GM19324 (cell line): ENCODE results near the gene HMGXB3.
"Not testable (repeated sequence)": the region's sequence is repeated elsewhere in the genome, so short reads cannot be mapped to it uniquely, and the experiment has no call there.

Experiments used
- ATAC-seq: cut with Tn5 transposase; IDR thresholded peaks from one replicate; pipeline ENCODE4 v1.9.1; 2021; ENCODE audit warnings: mild to moderate bottlenecking, moderate library complexity; ENCODE audit not compliant: unreplicated experiment, low FRiP score

Gene HMGXB3

DNA sequence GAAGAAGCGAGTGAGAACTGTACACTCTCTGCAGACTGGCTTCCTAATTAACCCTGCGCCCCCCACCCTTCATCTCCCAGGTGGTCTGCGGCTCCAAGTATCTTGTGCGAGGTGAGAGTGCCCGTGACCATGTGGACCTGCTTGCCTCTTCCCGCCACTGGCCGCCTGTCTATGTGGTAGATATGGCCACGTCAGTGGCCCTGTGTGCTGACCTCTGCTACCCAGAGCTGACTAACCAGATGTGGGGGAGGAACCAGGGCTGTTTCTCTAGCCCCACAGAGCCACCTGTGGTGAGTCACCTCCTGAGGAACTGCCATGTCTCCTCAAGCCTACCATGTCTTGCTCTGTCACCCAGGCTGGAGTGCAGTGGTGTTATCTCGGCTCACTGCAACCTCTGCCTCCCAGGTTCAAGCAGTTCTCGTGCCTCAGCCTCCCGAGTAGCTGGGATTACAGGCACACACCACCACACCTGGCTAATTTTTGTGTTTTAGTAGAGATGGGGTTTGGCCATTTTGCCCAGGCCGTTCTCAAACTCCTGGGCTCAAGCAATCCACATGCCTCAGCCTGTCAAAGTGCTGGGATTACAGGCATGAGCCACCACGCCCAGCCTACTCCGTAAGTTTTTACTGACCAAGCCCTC, 49.8 kb downstream of the HMGXB3 start:
- ATAC-seq = not testable (repeated sequence)

DNA sequence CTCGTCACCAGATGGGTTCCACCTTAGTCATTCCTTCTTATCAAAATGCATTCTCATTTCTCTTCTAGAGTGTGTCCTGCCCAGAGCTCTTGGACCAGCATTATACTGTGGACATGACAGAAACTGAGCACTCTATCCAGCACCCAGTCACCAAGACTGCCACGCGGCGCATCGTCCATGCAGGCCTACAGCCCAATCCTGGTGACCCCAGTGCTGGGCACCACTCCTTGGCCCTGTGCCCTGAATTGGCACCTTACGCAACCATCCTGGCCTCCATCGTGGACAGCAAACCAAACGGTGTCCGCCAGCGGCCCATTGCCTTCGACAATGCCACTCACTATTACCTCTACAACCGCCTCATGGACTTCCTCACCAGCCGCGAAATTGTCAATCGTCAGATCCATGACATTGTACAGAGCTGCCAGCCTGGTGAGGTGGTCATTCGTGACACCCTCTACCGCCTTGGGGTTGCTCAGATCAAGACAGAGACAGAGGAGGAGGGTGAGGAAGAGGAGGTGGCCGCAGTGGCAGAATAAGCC, 51.2 kb downstream of the HMGXB3 start:
- ATAC-seq = no peak

DNA sequence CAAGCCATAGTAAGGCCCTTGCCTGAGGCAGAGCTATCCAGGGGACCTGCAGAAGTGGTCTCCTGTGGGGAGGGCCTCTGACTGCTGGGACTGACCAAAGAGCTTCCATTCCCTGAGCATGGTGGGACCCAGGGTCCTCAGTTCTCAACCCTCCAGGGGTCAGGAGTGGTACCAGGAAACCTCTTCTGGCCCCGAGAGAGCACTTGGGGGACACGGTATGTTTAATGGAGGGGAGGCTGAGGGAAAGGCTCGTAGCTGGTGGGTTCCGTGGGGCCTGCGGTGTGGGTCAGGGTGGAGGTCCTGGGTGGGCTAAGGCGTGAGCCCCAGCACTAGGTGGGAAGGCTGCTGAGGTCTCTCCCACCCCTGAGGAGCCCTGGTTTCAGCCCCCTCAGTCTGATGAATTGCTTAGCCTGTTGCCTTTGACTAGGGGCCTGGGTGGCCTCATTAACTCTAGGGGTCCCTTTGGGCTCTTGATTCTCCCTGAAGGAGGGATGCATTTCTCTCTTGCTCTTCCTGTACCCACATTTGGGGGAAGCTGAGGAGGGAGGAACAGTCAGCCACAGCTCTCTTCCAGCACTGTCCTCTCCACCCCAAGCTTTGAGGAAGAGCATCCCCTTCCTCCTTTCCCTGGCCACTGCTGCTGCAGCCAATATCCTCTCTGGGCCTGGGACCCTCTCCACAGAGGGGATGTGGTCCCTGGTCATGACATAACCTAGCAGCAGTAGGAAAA, 51.9 kb downstream of the HMGXB3 start:
- ATAC-seq = no peak

DNA sequence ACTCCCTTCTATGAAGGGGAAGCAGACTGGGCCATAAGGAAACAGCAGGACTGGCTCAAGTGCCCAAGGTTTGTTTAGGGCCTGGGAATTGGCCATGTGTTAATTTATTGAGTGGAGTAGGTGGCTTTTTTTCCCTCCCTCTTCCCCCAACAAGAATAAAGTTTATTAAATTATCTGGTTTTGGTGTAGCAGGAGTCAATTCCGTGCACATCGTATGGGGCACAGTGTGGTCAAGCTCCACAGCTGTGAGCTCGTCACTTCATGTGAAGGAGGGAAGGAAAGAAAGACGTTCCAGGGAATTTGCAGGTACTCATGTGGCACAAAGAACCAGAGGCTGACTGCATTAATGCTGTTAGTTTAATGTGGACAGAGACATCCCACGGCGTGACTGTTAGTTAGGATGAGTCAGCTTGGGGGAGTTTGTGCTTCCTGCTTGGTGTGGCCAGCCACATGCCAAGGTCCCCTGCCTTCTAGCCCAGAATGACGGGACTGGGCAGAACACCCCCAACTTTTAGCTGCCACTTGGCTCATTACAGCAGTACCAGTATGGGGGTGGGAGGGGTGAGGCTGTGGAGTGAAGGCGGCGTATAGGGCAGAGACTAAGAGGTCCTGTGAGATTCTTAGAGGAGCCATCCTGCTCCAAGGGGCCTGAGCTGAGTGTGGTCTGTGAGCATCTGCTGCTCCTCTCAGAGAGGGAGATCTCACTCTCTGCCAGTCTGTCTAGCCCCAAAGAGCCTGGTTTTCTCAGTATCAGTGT, 52.6 kb downstream of the HMGXB3 start:
- ATAC-seq = no peak

DNA sequence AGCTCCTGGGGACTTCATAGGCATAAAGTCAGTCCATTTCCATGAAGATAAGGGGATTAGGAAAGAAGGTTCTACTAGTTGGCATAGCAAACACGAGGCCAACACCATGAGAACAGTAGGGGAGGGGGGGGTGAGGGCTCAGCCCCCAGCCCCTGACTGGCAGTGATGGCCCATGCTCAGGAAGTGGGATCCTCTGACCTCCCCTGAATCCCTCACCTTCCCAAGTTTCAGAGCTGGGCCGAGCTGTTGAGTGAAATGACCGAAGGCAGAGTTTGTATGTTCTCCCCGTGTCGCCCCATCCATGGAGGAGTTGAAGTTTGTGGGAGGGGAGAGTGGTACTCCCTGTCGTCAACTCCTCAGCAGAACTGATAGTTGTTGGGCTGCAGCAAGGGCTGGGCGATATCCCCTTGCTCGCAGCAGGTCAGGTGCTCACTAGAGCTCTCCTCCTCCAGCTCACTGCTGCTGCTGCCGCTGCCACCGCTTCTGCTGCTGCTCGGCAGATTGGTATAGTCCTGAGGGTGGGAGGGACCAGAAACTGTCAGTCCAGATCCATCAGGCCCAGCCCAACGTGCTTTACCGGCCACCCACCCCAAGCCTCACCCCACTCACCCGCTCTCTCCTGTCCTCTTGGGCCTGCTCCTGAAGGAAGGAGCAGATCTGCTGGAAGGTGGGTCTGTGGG, 53.3 kb downstream of the HMGXB3 start:
- ATAC-seq = no peak

DNA sequence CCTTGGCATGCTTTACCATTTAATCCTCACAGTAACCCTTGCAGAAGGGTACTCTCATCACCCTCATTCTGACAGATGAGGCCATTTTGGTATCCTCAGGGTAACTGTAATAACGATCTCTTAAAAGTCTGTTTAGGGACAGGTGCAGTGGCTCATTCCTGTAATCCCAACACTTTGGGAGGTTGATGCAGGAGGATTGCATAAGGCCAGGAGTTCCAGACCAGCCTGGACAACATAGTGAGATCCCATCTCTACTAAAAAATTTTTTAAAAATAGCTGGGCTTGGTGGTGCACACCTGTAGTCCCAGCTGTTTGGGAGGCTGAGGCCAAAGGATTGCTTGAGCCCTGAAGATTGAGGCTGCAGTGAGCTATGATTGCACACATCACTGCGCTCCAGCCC, 54.0 kb downstream of the HMGXB3 start:
- no peak for ATAC-seq

DNA sequence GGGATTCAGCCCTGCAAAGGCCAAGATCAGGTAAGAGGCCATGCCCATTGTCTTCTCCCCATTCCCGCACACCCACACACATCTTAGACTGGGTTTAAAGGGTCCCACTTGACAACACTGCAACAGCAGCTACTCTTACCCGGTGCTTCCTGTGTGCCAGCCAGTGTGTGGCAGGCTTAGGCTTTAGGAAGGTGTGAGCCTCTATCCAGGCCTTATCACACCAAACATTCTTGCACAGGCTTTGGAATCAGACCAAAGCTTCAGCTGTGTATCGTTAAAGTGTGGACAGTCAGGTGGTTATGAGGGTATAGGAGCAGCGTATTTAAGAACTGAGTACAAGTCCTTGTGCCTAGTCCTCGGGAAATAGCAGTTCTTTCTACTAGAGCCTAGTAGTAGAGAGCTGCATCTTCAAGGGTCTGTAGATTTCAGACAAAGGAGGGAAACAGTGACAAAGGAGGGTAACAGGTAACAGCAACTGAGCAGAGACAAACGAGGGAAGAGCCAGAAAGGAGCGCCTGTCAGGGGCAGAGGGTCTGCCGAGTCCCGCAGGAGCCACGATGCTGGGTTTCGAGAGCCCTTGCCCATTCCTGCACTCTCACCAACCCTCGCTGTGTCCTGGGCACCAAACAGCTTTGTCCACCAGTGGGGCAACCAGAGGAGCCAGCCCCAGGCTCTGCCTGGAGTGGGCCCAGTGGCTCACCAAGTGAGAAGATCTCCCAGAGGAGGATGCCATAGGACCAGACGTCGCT, 55.0 kb downstream of the HMGXB3 start:
- no peak for ATAC-seq

DNA sequence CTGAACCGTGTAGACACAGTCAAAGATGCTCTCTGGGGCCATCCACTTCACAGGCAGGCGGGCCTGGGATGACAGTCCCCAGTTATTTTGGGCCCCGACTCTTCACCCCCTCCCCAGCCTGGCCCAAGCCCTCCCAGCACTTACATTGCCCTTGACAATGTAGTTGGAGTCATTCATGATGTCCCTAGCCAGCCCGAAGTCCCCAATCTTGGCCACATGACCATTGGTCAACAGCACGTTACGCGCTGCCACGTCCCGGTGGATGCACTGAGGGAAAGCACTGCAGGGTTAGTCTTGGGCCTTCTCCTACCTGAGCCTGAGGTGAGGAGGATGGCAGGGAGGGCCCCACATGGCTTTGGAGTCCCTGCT, 55.5 kb downstream of the HMGXB3 start:
- no peak for ATAC-seq

DNA sequence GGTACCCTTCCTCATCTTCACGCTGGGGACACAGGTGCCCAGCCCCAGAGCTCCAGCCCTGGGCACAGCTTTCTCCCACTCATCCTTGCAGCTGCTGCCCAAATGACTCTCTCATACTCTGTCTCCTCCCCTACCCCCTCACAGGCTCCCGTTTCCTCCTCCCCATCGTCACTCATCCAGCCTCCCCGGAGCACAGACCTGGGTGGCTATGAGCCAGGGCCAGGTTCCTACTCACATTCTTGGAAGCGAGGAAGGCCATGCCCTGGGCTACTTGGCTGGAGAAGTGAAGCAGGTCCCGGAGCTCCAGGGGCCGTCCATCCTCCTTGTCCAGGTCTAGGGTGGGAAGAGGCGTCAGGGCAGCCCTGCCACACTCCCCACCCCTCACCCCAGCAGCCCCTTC, 56.5 kb downstream of the HMGXB3 start:
- ATAC-seq = no peak

DNA sequence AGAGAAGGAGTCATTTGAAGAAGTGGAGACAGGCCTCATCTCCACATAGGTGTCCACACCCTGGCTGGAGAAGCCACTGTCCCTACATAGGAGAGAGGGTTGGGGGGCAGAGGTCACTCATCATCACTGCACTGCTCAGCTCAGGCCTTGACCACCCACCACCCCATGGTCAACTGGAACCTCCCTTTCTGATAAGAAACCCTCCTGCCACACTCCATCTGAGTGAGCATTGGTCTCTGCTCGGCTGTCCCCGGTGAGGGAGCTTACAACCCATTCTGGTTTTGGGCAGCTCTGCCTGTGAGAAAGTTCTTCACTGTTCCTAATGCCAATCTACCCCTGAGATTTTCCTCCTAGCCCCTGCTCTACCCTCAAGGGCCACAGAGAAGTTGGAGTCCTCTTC, 57.0 kb downstream of the HMGXB3 start:
- ATAC-seq = no peak

DNA sequence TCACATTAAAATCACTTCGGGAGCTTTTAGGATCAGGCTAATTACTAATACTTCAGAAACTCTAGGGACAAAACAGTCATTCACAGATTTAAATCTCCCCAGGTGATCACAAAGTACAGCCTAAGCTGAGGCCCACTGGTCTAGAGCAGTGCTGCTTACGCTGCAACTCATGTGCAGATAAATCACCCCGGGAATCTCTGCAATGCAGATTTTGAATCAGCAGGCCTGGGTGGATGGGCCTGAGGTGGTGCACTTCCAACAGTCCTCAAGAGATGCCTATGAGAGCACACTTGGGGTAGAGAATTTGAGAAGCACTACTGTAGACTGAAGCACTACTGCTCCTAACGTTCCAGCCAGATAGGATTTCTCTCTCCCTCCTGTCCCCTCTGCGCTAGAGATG, 57.5 kb downstream of the HMGXB3 start:
- ATAC-seq = no peak

DNA sequence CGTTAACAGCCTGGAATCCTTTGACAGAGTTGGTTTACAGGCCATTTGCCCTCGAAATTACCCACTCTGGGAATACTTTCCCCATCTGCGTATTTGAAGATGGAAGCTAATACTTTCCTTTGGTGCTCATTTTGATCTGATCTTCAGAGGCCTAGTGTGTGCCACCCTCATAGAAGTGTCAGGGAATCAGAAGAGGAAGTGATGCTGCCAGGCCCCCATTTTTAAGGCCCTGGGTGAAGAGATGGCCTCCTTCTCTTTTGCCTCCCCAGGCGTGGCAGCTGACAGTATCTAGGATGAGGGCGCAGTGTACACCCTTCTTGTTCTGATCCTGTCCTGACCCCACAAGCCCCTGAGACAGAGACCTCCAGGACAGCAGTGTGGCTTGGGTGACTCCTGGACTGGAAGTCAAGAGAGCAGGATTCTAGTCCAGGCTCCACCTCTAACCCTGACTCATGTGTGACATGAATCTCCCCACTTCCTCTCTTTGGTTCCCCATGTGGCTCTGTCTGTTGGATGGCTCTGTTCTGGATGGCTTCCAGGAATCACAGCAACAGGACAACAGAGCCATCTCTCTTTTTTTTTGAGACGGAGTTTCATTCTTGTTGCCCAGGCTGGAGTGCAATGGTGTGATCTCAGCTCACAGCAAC, 58.1 kb downstream of the HMGXB3 start:
- ATAC-seq = no peak

DNA sequence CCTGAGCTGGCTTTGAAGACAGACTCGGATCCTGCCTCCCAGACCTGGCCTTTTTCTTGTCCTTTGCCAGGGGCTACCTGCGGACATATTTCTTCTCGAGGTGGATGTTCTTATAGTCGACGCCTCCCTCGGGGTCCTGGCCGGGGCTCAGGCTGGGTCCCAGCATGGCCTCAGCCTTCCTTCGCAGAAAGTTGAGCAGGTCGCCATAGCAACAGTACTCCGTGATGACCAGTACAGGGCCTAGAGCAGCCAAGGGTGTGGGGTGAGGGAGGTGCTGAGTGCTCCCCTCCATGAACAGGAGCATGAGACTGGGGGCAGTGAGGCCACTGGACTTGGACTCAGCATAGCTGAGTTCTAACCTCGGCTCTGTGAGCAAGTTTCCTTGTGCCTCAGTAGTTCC, 59.1 kb downstream of the HMGXB3 start:
- no peak for ATAC-seq

DNA sequence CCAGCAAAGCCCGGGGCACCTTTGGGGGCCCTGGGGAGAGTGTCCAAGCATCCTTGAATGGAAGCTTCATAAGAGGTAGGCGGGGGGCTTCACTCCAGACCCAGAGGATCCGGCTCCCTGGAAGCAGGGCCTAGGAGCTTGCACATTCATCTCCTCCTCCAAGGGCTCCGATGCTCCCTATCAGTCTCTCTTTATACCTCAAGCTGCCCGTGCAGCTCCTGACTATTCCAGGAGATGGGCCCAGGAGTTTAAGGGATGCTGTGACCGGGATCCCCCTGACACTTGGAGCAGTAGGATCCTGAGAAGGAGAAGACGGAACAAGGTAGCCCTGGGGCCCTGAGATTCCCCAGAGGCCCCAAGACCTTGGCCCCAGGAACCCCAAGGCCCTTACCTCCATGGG, 59.9 kb downstream of the HMGXB3 start:
- no peak for ATAC-seq

DNA sequence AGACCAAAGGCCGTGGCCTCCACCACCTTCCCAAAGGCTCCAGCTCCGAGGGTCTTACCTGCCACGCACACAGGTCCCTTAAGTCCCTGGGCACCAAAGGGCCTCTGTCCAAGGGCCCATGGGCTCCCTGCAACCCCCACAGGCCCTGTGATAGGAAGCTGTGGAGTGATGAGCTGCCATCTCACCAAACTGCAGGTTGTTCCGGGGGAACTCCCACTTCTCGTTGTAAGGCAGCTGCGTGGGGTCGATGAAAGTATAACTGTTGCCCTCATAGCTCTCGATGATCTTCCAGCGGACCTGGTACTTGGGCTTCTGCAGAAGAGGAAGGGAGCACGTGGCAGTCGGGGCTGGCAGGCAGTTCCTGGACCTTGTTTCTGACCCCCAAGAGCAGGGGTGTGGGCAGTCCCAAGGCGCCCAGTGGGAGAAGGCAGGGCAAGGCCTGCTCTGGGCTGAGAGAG, 61.0 kb downstream of the HMGXB3 start:
- no peak for ATAC-seq

DNA sequence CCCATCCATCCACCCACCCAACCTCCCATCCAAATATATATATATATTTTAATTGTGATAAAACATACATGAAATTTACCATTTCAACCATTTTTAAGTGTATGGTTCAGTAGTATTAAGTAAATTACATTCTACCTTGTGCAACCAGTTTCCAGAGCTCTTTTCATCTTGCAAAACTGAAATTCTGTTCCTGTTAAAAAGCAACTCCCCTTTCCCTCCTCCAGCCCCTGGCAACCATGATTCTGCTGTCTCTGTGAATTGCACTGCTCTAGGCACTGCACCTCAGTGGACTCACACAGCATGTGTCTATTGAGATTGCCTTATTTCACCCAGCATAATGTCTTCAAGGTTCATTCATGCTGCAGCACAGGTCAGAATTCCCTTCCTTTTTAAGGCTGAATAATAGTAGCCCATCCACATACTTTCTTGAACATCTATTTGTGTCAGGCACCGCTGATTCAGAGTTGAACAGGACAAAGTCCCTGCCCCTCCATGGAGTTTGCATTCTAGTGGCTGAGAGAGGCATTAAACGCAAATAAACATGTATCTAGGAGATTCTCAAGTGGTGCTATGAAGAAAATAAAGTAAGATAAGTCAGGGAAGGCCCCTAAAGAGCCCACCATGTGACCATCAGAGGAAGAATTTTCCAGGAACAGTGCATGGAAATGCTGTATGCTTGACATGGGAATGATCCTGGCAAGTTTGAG, 61.8 kb downstream of the HMGXB3 start:
- ATAC-seq = no peak

DNA sequence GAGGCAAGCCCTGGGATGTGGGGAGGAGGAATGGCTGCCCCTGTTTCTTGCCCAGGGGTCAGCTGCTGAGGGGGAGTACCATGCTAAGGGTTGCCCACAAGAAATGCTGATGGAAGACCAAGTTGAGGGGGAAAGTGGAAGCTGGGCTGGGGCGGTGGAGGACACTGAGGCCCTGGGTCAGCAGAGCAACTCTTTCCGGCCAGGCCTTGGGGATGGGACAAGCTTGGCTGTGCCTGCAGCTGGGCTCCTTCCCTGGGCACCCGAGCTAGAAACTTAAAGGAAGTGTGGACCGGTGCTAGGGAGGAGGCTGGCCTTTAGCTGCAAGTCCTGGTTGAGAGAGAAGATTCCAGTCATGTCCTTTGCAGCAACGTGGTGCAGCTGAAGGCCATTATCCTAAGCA, 63.1 kb downstream of the HMGXB3 start:
- ATAC-seq = no peak

DNA sequence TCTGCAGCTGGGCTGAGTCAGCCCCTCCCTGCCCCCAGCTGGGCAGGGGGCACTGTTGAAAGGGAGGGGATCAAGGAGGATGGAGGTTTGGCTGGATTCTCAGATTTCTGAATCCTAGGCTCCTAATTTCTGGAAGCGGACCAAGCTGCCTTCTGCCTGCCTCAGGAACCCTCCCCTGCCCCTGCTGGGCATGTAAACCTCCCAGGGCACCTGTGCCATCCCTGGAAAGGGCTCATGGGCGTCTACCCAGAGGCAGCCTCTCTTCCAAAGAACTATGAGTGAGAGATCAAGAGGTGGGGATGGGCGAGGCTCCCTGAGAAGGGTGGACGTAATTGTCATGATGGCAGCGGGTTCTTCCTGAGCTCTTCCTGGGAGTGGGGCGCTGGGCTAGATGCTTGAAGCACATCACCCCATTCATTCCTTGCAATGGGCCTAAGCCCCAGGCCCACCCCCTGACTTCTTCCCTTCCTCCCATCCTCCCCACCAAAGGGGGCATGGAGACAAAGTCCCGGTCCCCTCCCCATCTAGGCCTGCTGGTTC, 64.2 kb downstream of the HMGXB3 start:
- ATAC-seq = no peak

DNA sequence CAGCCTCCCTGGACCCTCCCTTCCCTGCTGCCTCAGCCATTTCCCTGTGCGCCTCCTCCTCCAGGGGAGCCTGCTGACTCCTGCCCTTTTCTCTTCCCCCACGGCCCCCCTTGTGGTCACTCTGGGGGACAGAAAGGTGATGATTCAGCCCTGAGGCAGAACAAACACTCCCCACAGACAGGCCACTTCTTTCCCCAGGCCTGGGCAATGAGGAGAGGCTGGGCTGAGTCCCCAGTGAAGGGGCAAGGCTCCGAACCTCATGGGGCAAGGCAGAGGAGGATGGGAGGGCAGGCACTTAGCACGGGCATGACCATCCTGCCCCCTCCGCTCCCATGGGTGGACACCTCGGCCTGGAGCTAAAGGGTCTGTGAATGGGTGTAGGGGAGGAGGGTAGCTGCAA, 64.8 kb downstream of the HMGXB3 start:
- no peak for ATAC-seq
